K562 (cell line): ENCODE measurements around the gene FIBP. TPM values are rescaled to one million over a fixed set of nuclear protein-coding genes. Genes with fewer than 3 reads are reported as not detected.

ENCODE experiments used
- ATF7 ChIP-seq: fragments of 450-650 bp; IDR thresholded peaks from 2 replicates; pipeline ENCODE4 v1.7.1; 2014; ENCODE audit warnings: mild to moderate bottlenecking, moderate library complexity
- EGR1 ChIP-seq: fragments of 450-650 bp; conservative IDR thresholded peaks from 2 replicates; pipeline ENCODE4 v1.6.1; 2017; ENCODE audit warnings: mild to moderate bottlenecking
- EP400 ChIP-seq: fragments of 450-650 bp; IDR thresholded peaks from 2 replicates; pipeline ENCODE4 v1.6.1; 2017; ENCODE audit warnings: antibody characterized with exemption, mild to moderate bottlenecking, moderate library complexity
- ESRRA ChIP-seq: fragments of 450-650 bp; IDR thresholded peaks from 2 replicates; pipeline ENCODE4 v1.6.1; 2014; ENCODE audit warnings: low read depth, mild to moderate bottlenecking, moderate library complexity, borderline replicate concordance
- GABPA ChIP-seq: fragments of 200-800 bp; sonication (Bioruptor generic); conservative IDR thresholded peaks from 2 replicates; pipeline ENCODE4 v1.6.1; 2016; ENCODE audit warnings: low read depth, missing genetic modification characterization, missing compliant biosample characterization
- KLF13 ChIP-seq: fragments of 450-650 bp; IDR thresholded peaks from 2 replicates; pipeline ENCODE4 v1.6.1; 2016; ENCODE audit warnings: missing genetic modification characterization, low read depth, mild to moderate bottlenecking, missing compliant biosample characterization, moderate library complexity, borderline replicate concordance
- PHF8 ChIP-seq: fragments of 200-600 bp; sonication (generic); IDR thresholded peaks from 2 replicates; pipeline ENCODE4 v1.6.1; 2012; ENCODE audit warnings: mixed run types, mild to moderate bottlenecking, inconsistent platforms, low read length, moderate library complexity, borderline replicate concordance
- RAD51 ChIP-seq: fragments of 450-650 bp; IDR thresholded peaks from 2 replicates; pipeline ENCODE4 v1.7.1; 2016; ENCODE audit warnings: low read depth, mild to moderate bottlenecking, borderline replicate concordance
- TAF1 ChIP-seq: IDR thresholded peaks from 2 replicates; pipeline ENCODE4 v1.6.1; 2011; ENCODE audit warnings: mild to moderate bottlenecking, low read length, moderate library complexity; ENCODE audit not compliant: insufficient read depth, control insufficient read depth, severe bottlenecking; ENCODE audit errors: extremely low read depth
- TOE1 ChIP-seq, 2 experiments: fragments of 450-650 bp in 1 of 2; sonication (generic) in 1 of 2; formaldehyde crosslinking in 1 of 2; IDR thresholded peaks; 2 replicates each; pipeline versions ENCODE4 v1.7.1 to v1.8.0; 2016 to 2022; ENCODE audit warnings: borderline replicate concordance in 2 of 2, mild to moderate bottlenecking in 2 of 2, antibody characterized with exemption in 1 of 2, inconsistent platforms in 1 of 2, low read depth in 1 of 2, missing genetic modification reagents in 1 of 2, moderate library complexity in 1 of 2
- ZNF780A ChIP-seq: fragments of 250-450 bp; sonication (Bioruptor Pico); IDR thresholded peaks from 2 replicates; pipeline ENCODE4 v1.5.0; 2021; ENCODE audit warnings: mild to moderate bottlenecking
- polyA plus RNA-seq, 8 experiments: library from polyadenylated mRNA; depleted of rRNA in 4 of 8; stranded (reverse) in 5 of 8; unstranded in 3 of 8; fragments of >200 nt; fragmentation: Nextera tagmentation in 2 of 8; fragmentation: Illumina TruSeq in 1 of 8; extraction: Ambion mirVana in 2 of 8; extraction: Trizol in 1 of 8; gene quantifications; 2 replicates each; pipeline versions ENCODE4 v1.2.1 to v1.2.3, GENCODE V29; 2011 to 2014; ENCODE audit warnings: inconsistent platforms in 1 of 8, missing spikeins in 1 of 8
- total RNA-seq, 7 experiments: library from RNA; depleted of rRNA in 6 of 7; stranded (reverse); fragments of >200 nt in 6 of 7; fragmentation: Illumina TruSeq in 2 of 7; extraction: Trizol in 2 of 7; gene quantifications; 2 replicates each; pipeline versions ENCODE4 v1.2.1 to v1.2.3, GENCODE V29; 2011 to 2021; ENCODE audit warnings: low replicate concordance in 1 of 7
- TF ChIP-seq, protein P1 (sequence below): fragments of 450-650 bp; formaldehyde crosslinking; IDR thresholded peaks from 2 replicates; pipeline ENCODE4 v1.4.0; 2022; ENCODE audit warnings: missing genetic modification characterization
- TF ChIP-seq, protein P2 (sequence below): sonication (generic); formaldehyde crosslinking; IDR thresholded peaks from 2 replicates; pipeline ENCODE4 v1.8.1; 2023; ENCODE audit warnings: mild to moderate bottlenecking, missing genetic modification reagents, moderate library complexity
- TF ChIP-seq, protein P3 (sequence below): fragments of 450-650 bp; IDR thresholded peaks from 2 replicates; pipeline ENCODE4 v1.6.1; 2016; ENCODE audit warnings: missing biosample characterization, missing genetic modification characterization
- TF ChIP-seq, protein P4 (sequence below): sonication (generic); formaldehyde crosslinking; IDR thresholded peaks from 2 replicates; pipeline ENCODE4 v1.9.0; 2022; ENCODE audit warnings: mild to moderate bottlenecking, missing genetic modification reagents
- TF ChIP-seq, protein P5 (sequence below): fragments of 200-800 bp; sonication (Bioruptor generic); IDR thresholded peaks from 2 replicates; pipeline ENCODE4 v1.6.1; 2017; ENCODE audit warnings: missing genetic modification characterization, missing compliant biosample characterization
- TF ChIP-seq, protein P6 (sequence below): fragments of 450-650 bp; IDR thresholded peaks from 2 replicates; pipeline ENCODE4 v1.6.1; 2014; ENCODE audit warnings: low read depth, mild to moderate bottlenecking, moderate library complexity, borderline replicate concordance

Gene FIBP
- total and polyA plus RNA-seq, 9 of the 15 experiments (the other 6 are each of a cell fraction or from before 2014, with no cell fraction given), result 41.2 to 79.2 (median 48.6) TPM

DNA sequence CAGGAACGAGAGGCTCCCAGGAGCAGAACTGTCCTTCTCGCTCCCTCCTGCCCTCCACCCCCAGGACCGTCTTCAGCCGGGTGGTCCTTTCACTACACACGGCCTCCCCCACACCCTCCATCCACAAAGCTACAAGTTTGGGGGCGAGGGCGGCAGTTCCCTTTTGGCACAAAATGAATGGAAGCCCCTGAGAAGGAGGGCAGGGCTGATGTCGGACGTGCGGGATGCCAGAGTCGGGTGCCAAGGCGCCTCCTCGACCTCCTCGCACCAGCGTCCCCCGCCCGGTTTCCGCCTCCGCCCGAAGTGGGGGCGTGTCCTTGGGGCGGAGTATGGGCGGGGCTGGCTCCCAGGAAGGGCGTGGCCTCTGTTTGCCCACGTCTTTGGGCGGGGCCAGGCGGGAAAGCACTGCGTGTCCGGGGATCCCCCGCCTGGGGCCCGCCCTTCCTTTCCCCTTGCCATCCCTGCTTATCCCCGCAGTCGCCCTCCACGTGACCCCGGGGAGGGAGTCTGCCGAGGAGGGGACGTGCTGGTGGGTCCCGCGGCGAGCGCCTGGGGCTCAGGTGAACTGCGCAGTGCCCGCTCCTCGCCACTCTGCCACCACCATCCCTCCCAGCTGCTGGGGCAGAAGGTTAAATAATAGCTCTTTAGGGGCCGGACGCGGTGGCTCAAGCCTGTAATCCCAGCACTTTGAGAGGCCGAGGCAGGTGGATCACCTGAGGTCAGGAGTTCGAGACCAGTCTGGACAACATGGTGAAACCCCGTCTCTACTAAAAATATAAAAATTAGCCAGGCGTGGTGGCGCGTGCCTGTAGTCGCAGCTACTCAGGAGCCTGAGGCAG lies 14.7 kb downstream of the FIBP start (continued):
- TF ChIP-seq, protein P1, sequence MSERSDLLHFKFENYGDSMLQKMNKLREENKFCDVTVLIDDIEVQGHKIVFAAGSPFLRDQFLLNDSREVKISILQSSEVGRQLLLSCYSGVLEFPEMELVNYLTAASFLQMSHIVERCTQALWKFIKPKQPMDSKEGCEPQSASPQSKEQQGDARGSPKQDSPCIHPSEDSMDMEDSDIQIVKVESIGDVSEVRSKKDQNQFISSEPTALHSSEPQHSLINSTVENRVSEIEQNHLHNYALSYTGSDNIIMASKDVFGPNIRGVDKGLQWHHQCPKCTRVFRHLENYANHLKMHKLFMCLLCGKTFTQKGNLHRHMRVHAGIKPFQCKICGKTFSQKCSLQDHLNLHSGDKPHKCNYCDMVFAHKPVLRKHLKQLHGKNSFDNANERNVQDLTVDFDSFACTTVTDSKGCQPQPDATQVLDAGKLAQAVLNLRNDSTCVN (CRISPR knock-in tag), result no peak
- TF ChIP-seq, protein P2, sequence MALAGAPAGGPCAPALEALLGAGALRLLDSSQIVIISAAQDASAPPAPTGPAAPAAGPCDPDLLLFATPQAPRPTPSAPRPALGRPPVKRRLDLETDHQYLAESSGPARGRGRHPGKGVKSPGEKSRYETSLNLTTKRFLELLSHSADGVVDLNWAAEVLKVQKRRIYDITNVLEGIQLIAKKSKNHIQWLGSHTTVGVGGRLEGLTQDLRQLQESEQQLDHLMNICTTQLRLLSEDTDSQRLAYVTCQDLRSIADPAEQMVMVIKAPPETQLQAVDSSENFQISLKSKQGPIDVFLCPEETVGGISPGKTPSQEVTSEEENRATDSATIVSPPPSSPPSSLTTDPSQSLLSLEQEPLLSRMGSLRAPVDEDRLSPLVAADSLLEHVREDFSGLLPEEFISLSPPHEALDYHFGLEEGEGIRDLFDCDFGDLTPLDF (CRISPR knock-in tag), result peak; percentile 79; the same call in 1 of the 2 replicates
- TF ChIP-seq TOE1 (IDR thresholded peaks at IDR 0.05; ENCODE audit: borderline replicate concordance) (peak; percentile 66), TOE1 (CRISPR knock-in tag; IDR thresholded peaks at IDR 0.05; ENCODE audit: borderline replicate concordance, low read depth) (no peak), ESRRA (peak; percentile 86), ATF7 (peak; percentile 58; the same call in 1 of the 2 replicates), RAD51 (peak; percentile 90), PHF8 (peak; percentile 71; the same call in 1 of the 2 replicates), ZNF780A (CRISPR knock-in tag) (no peak), TAF1 (no peak), EP400 (peak; percentile 55; the same call in 1 of the 2 replicates), GABPA (tag) (peak; percentile 67), EGR1 (peak; percentile 90), KLF13 (tag) (peak; percentile 43; the same call in 1 of the 2 replicates)
- TF ChIP-seq, protein P3, sequence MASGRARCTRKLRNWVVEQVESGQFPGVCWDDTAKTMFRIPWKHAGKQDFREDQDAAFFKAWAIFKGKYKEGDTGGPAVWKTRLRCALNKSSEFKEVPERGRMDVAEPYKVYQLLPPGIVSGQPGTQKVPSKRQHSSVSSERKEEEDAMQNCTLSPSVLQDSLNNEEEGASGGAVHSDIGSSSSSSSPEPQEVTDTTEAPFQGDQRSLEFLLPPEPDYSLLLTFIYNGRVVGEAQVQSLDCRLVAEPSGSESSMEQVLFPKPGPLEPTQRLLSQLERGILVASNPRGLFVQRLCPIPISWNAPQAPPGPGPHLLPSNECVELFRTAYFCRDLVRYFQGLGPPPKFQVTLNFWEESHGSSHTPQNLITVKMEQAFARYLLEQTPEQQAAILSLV (tag), result no peak
- TF ChIP-seq, protein P4, sequence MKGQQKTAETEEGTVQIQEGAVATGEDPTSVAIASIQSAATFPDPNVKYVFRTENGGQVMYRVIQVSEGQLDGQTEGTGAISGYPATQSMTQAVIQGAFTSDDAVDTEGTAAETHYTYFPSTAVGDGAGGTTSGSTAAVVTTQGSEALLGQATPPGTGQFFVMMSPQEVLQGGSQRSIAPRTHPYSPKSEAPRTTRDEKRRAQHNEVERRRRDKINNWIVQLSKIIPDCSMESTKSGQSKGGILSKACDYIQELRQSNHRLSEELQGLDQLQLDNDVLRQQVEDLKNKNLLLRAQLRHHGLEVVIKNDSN (CRISPR knock-in tag), result peak; percentile 93
- TF ChIP-seq, protein P5, sequence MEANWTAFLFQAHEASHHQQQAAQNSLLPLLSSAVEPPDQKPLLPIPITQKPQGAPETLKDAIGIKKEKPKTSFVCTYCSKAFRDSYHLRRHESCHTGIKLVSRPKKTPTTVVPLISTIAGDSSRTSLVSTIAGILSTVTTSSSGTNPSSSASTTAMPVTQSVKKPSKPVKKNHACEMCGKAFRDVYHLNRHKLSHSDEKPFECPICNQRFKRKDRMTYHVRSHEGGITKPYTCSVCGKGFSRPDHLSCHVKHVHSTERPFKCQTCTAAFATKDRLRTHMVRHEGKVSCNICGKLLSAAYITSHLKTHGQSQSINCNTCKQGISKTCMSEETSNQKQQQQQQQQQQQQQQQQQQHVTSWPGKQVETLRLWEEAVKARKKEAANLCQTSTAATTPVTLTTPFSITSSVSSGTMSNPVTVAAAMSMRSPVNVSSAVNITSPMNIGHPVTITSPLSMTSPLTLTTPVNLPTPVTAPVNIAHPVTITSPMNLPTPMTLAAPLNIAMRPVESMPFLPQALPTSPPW (CRISPR knock-in tag), result peak; percentile 86
- TF ChIP-seq, protein P6, sequence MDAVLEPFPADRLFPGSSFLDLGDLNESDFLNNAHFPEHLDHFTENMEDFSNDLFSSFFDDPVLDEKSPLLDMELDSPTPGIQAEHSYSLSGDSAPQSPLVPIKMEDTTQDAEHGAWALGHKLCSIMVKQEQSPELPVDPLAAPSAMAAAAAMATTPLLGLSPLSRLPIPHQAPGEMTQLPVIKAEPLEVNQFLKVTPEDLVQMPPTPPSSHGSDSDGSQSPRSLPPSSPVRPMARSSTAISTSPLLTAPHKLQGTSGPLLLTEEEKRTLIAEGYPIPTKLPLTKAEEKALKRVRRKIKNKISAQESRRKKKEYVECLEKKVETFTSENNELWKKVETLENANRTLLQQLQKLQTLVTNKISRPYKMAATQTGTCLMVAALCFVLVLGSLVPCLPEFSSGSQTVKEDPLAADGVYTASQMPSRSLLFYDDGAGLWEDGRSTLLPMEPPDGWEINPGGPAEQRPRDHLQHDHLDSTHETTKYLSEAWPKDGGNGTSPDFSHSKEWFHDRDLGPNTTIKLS, result peak; percentile 55; the same call in 1 of the 2 replicates
